OCI-LY1 (cell line): ENCODE measurements around the gene TICAM2.

Experiments used
- H2AFZ ChIP-seq: fragments of 200-600 bp; sonication (generic), shearing (Covaris generic); 2 replicates; pipeline ENCODE4 v1.6.0; 2014; ENCODE audit warnings: antibody characterized with exemption, mild to moderate bottlenecking, low read length
- H3F3A ChIP-seq: fragments of 200-600 bp; sonication (generic), shearing (Covaris generic); 2 replicates; pipeline ENCODE4 v1.6.0; 2014; ENCODE audit warnings: mild to moderate bottlenecking, antibody characterized with exemption, low read length, moderate library complexity; ENCODE audit not compliant: insufficient read depth
- H3K27ac ChIP-seq: fragments of 200-600 bp; sonication (generic); 2 replicates; pipeline ENCODE4 v1.5.1; 2014; ENCODE audit warnings: low read length, mixed run types, mild to moderate bottlenecking, low read depth; ENCODE audit not compliant: poor library complexity, severe bottlenecking
- H3K27me3 ChIP-seq: fragments of 200-600 bp; sonication (generic); 2 replicates; pipeline ENCODE4 v1.6.0; 2014; ENCODE audit warnings: antibody characterized with exemption, mild to moderate bottlenecking, low read length, moderate library complexity; ENCODE audit not compliant: insufficient read depth
- H3K36me3 ChIP-seq: fragments of 200-600 bp; sonication (generic); 2 replicates; pipeline ENCODE4 v1.6.1; 2014; ENCODE audit warnings: mild to moderate bottlenecking, antibody characterized with exemption, low read length, moderate library complexity, mixed read lengths; ENCODE audit not compliant: insufficient read depth
- H3K4me1 ChIP-seq: fragments of 200-600 bp; sonication (generic); 2 replicates; pipeline ENCODE4 v1.5.1; 2014; ENCODE audit warnings: mild to moderate bottlenecking, low read length, moderate library complexity; ENCODE audit not compliant: insufficient read depth, severe bottlenecking
- H3K4me2 ChIP-seq: fragments of 200-600 bp; sonication (generic), shearing (Covaris generic); 2 replicates; pipeline ENCODE4 v1.6.1; 2014; ENCODE audit warnings: low read length
- H3K4me3 ChIP-seq: fragments of 200-600 bp; sonication (generic); 2 replicates; pipeline ENCODE4 v1.5.1; 2014; ENCODE audit warnings: low read length, low read depth, mild to moderate bottlenecking, mixed read lengths; ENCODE audit not compliant: poor library complexity, severe bottlenecking
- H3K79me2 ChIP-seq: fragments of 200-600 bp; shearing (Covaris generic); 2 replicates; pipeline ENCODE4 v1.6.1; 2016; ENCODE audit warnings: mixed run types, low read length, mixed read lengths; ENCODE audit not compliant: insufficient read depth
- H3K9ac ChIP-seq: fragments of 200-600 bp; sonication (generic), shearing (Covaris generic); 2 replicates; pipeline ENCODE4 v1.6.1; 2014; ENCODE audit warnings: mild to moderate bottlenecking, low read length, mixed read lengths
- H3K9me2 ChIP-seq: fragments of 200-600 bp; sonication (generic), shearing (Covaris generic); 2 replicates; pipeline ENCODE4 v1.6.1; 2014; ENCODE audit warnings: low read depth, mild to moderate bottlenecking, low read length, mixed read lengths
- H3K9me3 ChIP-seq: fragments of 200-600 bp; shearing (Covaris generic); 2 replicates; pipeline ENCODE4 v1.6.1; 2014; ENCODE audit warnings: low read length, mixed read lengths
- H4K20me1 ChIP-seq: fragments of 200-600 bp; sonication (generic), shearing (Covaris generic); 2 replicates; pipeline ENCODE4 v1.6.0; 2016; ENCODE audit warnings: mild to moderate bottlenecking, low read length; ENCODE audit not compliant: insufficient read depth
- CTCF ChIP-seq: fragments of 200-600 bp; sonication (generic), shearing (Covaris generic); IDR thresholded peaks from 2 replicates; pipeline ENCODE4 v1.5.1; 2017; ENCODE audit warnings: mild to moderate bottlenecking, antibody characterized with exemption, low read length, moderate library complexity, mixed read lengths
- EZH2 ChIP-seq: fragments of 200-600 bp; sonication (generic), shearing (Covaris generic); IDR thresholded peaks from 2 replicates; pipeline ENCODE4 v1.8.0; 2017; ENCODE audit warnings: borderline replicate concordance, mixed run types, mild to moderate bottlenecking, antibody characterized with exemption, low read length, moderate library complexity, mixed read lengths

TICAM2 gene

GRCh38 chr5:115556276-115556675 lies 46.0 kb downstream of the TICAM2 start:
- no peak overlapping the region for H3K9ac ChIP-seq
- no peak for TF ChIP-seq CTCF
- no peak for TF ChIP-seq EZH2
- peaks cover 5% of the 10 kb centered on the region for H3K4me1 ChIP-seq
- no peaks in the 10 kb centered on the region for H3F3A ChIP-seq
- H3K9me3 ChIP-seq = no peaks in the 10 kb centered on the region
- no peak overlapping the region for H3K4me2 ChIP-seq
- H3K27me3 ChIP-seq = no peaks in the 10 kb centered on the region
- H3K36me3 ChIP-seq = no peaks in the 10 kb centered on the region
- no peak overlapping the region for H3K4me3 ChIP-seq
- no peaks in the 10 kb centered on the region for H3K9me2 ChIP-seq
- no peaks in the 10 kb centered on the region for H3K79me2 ChIP-seq
- no peak overlapping the region for H3K27ac ChIP-seq
- H2AFZ ChIP-seq = no peak overlapping the region
- H4K20me1 ChIP-seq = no peaks in the 10 kb centered on the region

GRCh38 chr5:115555084-115555633 lies 47.1 kb downstream of the TICAM2 start:
- Histone ChIP-seq H3F3A (no peaks in the 10 kb centered on the region), H3K27ac (no peak overlapping the region), H3K9me3 (no peaks in the 10 kb centered on the region), H3K79me2 (no peaks in the 10 kb centered on the region), H3K4me3 (no peak overlapping the region), H3K4me1 (peaks cover 5% of the 10 kb centered on the region), H3K4me2 (no peak overlapping the region), H3K9ac (no peak overlapping the region), H2AFZ (no peak overlapping the region), H4K20me1 (no peaks in the 10 kb centered on the region), H3K9me2 (no peaks in the 10 kb centered on the region), H3K27me3 (no peaks in the 10 kb centered on the region), H3K36me3 (no peaks in the 10 kb centered on the region)
- TF ChIP-seq CTCF (no peak), EZH2 (no peak)

GRCh38 chr5:115553082-115553481 lies 49.2 kb downstream of the TICAM2 start:
- Histone ChIP-seq H3K9me3 (no peaks in the 10 kb centered on the region), H3K9me2 (no peaks in the 10 kb centered on the region), H3K4me3 (no peak overlapping the region), H3F3A (no peaks in the 10 kb centered on the region), H3K36me3 (no peaks in the 10 kb centered on the region), H3K4me1 (peaks cover 5% of the 10 kb centered on the region), H3K9ac (no peak overlapping the region), H3K27me3 (no peaks in the 10 kb centered on the region), H2AFZ (no peak overlapping the region), H3K27ac (no peak overlapping the region), H3K79me2 (no peaks in the 10 kb centered on the region), H3K4me2 (no peak overlapping the region), H4K20me1 (no peaks in the 10 kb centered on the region)
- TF ChIP-seq EZH2 (no peak), CTCF (no peak)
